ENCODE data around the gene PRC1.

DNA sequence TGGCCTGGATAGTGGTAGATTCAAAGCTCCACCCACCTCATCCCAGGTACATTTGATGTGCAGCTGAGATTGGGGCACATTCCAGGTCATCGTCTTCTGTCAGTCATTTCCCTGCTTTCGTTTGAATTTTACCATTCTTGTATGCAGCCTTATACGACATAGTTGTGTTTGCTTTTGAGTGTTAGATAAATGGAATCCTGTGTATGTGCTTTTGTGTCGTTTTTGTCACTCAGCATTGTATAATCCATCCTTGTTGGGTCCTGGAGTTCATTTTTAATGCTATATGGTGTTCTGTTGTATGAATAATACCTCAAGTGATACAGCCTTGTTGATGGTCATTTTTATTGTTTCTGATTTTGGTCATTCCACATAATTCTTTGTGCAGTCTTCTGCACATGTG lies 32.3 kb downstream of the PRC1 start:
- TF ChIP-seq, protein P1, sequence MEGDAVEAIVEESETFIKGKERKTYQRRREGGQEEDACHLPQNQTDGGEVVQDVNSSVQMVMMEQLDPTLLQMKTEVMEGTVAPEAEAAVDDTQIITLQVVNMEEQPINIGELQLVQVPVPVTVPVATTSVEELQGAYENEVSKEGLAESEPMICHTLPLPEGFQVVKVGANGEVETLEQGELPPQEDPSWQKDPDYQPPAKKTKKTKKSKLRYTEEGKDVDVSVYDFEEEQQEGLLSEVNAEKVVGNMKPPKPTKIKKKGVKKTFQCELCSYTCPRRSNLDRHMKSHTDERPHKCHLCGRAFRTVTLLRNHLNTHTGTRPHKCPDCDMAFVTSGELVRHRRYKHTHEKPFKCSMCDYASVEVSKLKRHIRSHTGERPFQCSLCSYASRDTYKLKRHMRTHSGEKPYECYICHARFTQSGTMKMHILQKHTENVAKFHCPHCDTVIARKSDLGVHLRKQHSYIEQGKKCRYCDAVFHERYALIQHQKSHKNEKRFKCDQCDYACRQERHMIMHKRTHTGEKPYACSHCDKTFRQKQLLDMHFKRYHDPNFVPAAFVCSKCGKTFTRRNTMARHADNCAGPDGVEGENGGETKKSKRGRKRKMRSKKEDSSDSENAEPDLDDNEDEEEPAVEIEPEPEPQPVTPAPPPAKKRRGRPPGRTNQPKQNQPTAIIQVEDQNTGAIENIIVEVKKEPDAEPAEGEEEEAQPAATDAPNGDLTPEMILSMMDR (IDR thresholded peaks at IDR 0.05), result no peak
- TF ChIP-seq POLR2A (IDR thresholded peaks at IDR 0.05), result no peak

Data from testis (tissue), 2 donors.